HG02943 (cell line): ENCODE data around the gene TALDO1.

Experiments
- ATAC-seq: cut with Tn5 transposase; IDR thresholded peaks from one replicate; pipeline ENCODE4 v1.9.1; 2021; ENCODE audit warnings: mild to moderate bottlenecking, low read depth, moderate library complexity; ENCODE audit not compliant: unreplicated experiment

Gene TALDO1

GRCh38 chr11:709109-709997 lies 37.9 kb upstream of the TALDO1 start:
- no peak for ATAC-seq

- no peak for ATAC-seq
Measured at GRCh38 chr11:714436-714835, 32.8 kb upstream of the TALDO1 start.

- no peak for ATAC-seq
Measured at GRCh38 chr11:719214-720016, 27.8 kb upstream of the TALDO1 start.

- no peak for ATAC-seq
Measured at GRCh38 chr11:720017-720641, 27.1 kb upstream of the TALDO1 start.

- ATAC-seq = no peak
Measured at GRCh38 chr11:720642-721246, 26.5 kb upstream of the TALDO1 start.

GRCh38 chr11:721247-721740 lies 26.0 kb upstream of the TALDO1 start:
- ATAC-seq = no peak

GRCh38 chr11:721741-722345 lies 25.4 kb upstream of the TALDO1 start:
- ATAC-seq = no peak

DNA sequence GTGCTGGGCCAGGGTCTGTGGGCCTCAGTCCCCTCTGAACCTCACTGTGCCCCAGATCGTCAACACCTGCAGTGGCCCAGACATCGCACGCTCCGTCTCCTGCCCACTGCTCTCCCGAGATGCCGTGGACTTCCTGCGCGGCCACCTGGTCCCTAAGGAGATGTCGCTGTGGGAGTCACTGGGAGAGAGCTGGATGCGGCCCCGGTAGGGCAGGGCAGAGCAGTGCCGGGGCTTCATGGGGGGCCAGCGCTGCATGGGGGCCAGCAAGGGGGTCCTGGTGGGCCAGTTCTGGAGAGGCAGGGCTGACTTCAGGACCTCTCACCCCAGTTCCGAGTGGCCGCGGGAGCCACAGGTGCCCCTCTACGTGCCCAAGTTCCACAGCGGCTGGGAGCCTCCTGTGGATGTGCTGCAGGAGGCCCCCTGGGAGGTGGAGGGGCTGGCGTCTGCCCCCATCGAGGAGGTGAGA lies 24.9 kb upstream of the TALDO1 start:
- no peak for ATAC-seq

DNA sequence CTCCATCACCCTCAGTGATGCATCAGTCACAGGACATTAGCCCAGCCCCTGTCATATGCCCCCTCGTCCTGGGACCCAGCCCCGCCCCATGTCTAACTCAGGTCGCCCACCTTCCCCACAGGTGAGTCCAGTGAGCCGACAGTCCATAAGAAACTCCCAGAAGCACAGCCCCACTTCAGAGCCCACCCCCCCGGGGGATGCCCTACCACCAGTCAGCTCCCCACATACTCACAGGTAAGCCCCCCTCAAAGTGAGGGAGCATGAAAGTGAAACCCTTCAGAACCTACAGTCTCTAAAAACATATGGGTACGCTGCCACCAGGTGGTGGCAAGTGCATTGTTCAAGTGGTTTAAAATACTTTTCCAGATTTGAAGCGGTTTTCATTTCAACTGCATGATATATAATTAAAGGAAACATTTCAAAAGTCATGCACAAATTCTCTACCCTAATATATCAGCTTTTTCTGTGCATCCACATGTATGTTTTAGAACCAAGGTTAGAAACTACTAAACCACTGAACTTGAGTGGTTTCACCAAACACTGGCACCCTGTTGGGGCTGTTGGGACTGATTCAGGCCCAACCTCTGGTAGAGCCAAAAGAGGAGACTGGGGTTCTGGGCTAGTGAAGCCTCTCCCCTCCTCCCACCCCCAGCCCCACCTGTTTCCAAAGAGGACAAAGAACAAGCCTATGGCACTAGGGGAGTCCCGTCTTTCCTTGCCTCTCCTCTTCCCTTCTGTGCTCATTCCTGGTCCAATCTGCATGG lies 24.0 kb upstream of the TALDO1 start:
- ATAC-seq = no peak

GRCh38 chr11:724049-724777 lies 23.1 kb upstream of the TALDO1 start:
- ATAC-seq = no peak

DNA sequence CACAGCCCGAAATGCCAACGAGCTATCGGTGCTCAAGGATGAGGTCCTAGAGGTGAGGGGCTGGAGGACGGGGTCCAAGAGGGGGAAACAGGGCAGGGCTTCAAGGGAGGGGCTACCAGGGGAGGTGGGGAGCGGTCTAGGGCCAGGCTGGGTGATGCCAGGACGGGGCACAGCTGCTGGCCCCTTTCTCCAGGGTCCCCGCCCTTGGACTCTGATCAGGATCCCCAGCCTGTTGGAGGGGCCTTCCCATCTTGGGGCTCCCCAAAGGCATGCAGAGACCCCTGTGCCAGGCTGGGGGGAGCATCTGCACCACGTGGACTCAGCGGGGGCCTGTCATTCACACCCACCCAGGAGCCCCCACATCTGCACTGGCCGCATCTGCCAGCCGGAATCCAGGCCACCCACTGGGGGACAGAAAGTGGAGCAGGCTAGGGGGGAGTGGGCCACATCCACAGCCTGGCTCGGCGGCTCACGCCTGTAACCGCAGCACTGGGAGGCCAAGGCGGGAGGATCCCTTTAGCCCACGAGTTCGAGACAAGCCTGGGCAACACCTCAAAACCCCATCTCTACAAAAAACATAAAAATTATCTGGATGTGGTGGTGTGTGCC lies 22.4 kb upstream of the TALDO1 start:
- ATAC-seq = no peak

DNA sequence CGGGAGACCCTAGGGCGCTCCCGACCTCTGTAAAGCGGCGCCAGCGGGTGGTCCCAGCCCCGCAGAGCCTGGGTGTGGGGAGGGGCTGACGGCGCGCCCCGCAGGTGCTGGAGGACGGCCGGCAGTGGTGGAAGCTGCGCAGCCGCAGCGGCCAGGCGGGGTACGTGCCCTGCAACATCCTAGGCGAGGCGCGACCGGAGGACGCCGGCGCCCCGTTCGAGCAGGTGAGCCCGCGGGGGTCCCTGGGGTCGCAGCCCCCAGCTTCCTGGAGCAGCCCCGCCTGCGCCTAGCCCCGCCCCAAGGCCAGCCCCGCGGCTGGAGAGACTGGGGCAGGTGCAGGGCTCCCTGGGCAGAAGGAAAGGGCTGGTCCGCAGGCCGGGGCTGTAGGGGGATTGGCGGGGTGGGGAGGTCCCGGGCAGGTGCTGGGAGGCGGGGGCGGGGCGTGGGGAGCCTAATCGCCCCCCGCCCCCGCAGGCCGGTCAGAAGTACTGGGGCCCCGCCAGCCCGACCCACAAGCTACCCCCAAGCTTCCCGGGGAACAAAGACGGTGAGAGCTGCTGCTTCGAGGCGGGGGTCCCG lies 21.6 kb upstream of the TALDO1 start:
- ATAC-seq = no peak

- ATAC-seq = no peak
Measured at GRCh38 chr11:726278-727220, 20.7 kb upstream of the TALDO1 start.

DNA sequence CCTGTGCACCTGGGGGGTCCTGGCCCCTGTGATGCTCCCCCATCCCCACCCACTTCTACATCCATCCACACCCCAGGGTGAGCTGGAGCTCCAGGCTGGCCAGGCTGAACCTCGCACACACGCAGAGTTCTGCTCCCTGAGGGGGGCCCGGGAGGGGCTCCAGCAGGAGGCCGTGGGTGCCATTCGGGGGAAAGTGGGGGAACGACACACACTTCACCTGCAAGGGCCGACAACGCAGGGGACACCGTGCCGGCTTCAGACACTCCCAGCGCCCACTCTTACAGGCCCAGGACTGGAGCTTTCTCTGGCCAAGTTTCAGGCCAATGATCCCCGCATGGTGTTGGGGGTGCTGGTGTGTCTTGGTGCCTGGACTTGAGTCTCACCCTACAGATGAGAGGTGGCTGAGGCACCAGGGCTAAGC lies 20.0 kb upstream of the TALDO1 start:
- ATAC-seq = no peak

- no peak for ATAC-seq
Measured at GRCh38 chr11:727859-728748, 19.2 kb upstream of the TALDO1 start.
